Neural progenitor cell (in vitro differentiated cells): ENCODE measurements around the gene REV3L. TPM values are rescaled to one million over a fixed set of nuclear protein-coding genes. Genes with fewer than 3 reads are reported as not detected.

Experiments used
- DNase-seq: peaks from one replicate; pipeline ENCODE4 v3.0.0-alpha.2; 2016; ENCODE audit warnings: low spot score
- H2AFZ ChIP-seq: fragments of 200-600 bp; sonication (generic); replicated peaks from 2 replicates; pipeline ENCODE4 v1.6.1; 2016; ENCODE audit warnings: antibody characterized with exemption
- H3F3A ChIP-seq: fragments of 200-600 bp; sonication (generic); 2 replicates; pipeline ENCODE4 v1.6.1; 2016; ENCODE audit warnings: antibody characterized with exemption, low read depth
- H3K27ac ChIP-seq: fragments of 200-600 bp; sonication (generic); 2 replicates; pipeline ENCODE4 v1.5.1; 2016; ENCODE audit warnings: mild to moderate bottlenecking
- H3K27me3 ChIP-seq: fragments of 200-600 bp; sonication (generic); 2 replicates; pipeline ENCODE4 v1.6.1; 2016; ENCODE audit warnings: mild to moderate bottlenecking, moderate library complexity
- H3K36me3 ChIP-seq: fragments of 200-600 bp; sonication (generic); 2 replicates; pipeline ENCODE4 v1.5.1; 2016
- H3K4me1 ChIP-seq: fragments of 200-600 bp; sonication (generic); 2 replicates; pipeline ENCODE4 v1.6.1; 2016; ENCODE audit warnings: mixed run types
- H3K4me2 ChIP-seq: fragments of 200-600 bp; sonication (generic); 2 replicates; pipeline ENCODE4 v1.6.1; 2016
- H3K4me3 ChIP-seq: fragments of 200-600 bp; sonication (generic); 2 replicates; pipeline ENCODE4 v1.5.1; 2016
- H3K79me2 ChIP-seq: fragments of 200-600 bp; sonication (generic); 2 replicates; pipeline ENCODE4 v1.6.1; 2016; ENCODE audit warnings: low read depth
- H3K9ac ChIP-seq: fragments of 200-600 bp; sonication (generic); 2 replicates; pipeline ENCODE4 v1.6.1; 2016
- H3K9me3 ChIP-seq: fragments of 200-600 bp; sonication (generic); 2 replicates; pipeline ENCODE4 v1.5.1; 2016; ENCODE audit warnings: low read depth
- H4K20me1 ChIP-seq: fragments of 200-600 bp; sonication (generic); 2 replicates; pipeline ENCODE4 v1.6.1; 2016; ENCODE audit warnings: low read depth
- H3K27ac Mint-ChIP-seq: 3 replicates; pipeline ENCODE4 v1.8.0; 2021; ENCODE audit warnings: mixed read lengths
- H3K27me3 Mint-ChIP-seq: 2 replicates; pipeline ENCODE4 v1.8.0; 2022; ENCODE audit warnings: low read depth, mild to moderate bottlenecking, inconsistent platforms, moderate library complexity, mixed read lengths; ENCODE audit not compliant: insufficient read depth
- H3K36me3 Mint-ChIP-seq: 3 replicates; pipeline ENCODE4 v1.8.0; 2021; ENCODE audit warnings: mixed read lengths
- H3K4me1 Mint-ChIP-seq: 3 replicates; pipeline ENCODE4 v1.8.0; 2021; ENCODE audit warnings: mixed read lengths
- H3K4me3 Mint-ChIP-seq: 3 replicates; pipeline ENCODE4 v1.8.0; 2021; ENCODE audit warnings: mild to moderate bottlenecking, moderate library complexity, mixed read lengths
- H3K9me3 Mint-ChIP-seq: 3 replicates; pipeline ENCODE4 v1.8.0; 2020; ENCODE audit warnings: mixed read lengths
- EZH2 ChIP-seq: fragments of 200-600 bp; sonication (generic); IDR thresholded peaks from 2 replicates; pipeline ENCODE4 v1.6.1; 2017; ENCODE audit warnings: antibody characterized with exemption, mild to moderate bottlenecking, moderate library complexity
- EZH2phosphoT487 ChIP-seq: fragments of 200-600 bp; sonication (generic); IDR thresholded peaks from 2 replicates; pipeline ENCODE4 v1.6.1; 2017; ENCODE audit warnings: antibody characterized with exemption
- total RNA-seq: library from RNA; depleted of rRNA; stranded (reverse); fragments of >200 nt; gene quantifications from 2 replicates; pipeline ENCODE4 v1.2.3, GENCODE V29; 2015; ENCODE audit warnings: low replicate concordance
- TF ChIP-seq, protein P1 (sequence below): fragments of 200-600 bp; sonication (generic); IDR thresholded peaks from 2 replicates; pipeline ENCODE4 v1.5.1; 2017; ENCODE audit warnings: antibody characterized with exemption, mild to moderate bottlenecking

The REV3L gene
- total RNA-seq, 1 donor from 2014 or later: 23.5 TPM

DNA sequence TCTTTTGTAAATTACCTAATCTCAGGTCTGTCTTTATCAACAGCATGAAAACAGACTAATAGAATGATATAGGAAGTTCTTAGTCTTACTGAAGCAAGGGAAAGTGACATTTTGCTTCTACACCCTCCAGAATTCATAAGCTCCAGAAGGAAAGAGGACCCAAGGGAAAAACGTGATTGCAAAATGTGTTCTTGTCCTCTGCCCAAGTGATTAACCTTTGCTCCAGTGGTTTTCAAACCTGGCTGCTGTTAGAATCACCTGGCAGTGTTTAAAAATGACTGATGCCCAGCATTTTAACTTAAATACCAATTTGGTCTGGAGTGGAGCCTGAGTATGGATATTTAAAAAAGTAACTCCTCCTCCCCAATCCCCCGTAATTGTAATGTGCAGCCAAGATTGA, 204.3 kb downstream of the REV3L start:
- Histone ChIP-seq H3K4me2 (no peak overlapping the region), H3K36me3 (peaks cover 13% of the 10 kb centered on the region), H4K20me1 (no peaks in the 10 kb centered on the region), H3K79me2 (no peaks in the 10 kb centered on the region), H3F3A (no peaks in the 10 kb centered on the region), H3K9ac (no peak overlapping the region), H3K4me1 (no peaks in the 10 kb centered on the region), H3K27ac (no peak overlapping the region), H3K4me3 (no peak overlapping the region), H3K9me3 (no peaks in the 10 kb centered on the region), H2AFZ (no peak overlapping the region), H3K27me3 (no peaks in the 10 kb centered on the region)
- Mint-ChIP-seq H3K27me3 (no peaks in the 10 kb centered on the region), H3K27ac (no peak overlapping the region), H3K4me1 (no peaks in the 10 kb centered on the region), H3K36me3 (peaks cover 81% of the 10 kb centered on the region), H3K9me3 (peaks cover 26% of the 10 kb centered on the region), H3K4me3 (no peak overlapping the region)
- TF ChIP-seq EZH2phosphoT487 (no peak), EZH2 (no peak)
- TF ChIP-seq, protein P1, sequence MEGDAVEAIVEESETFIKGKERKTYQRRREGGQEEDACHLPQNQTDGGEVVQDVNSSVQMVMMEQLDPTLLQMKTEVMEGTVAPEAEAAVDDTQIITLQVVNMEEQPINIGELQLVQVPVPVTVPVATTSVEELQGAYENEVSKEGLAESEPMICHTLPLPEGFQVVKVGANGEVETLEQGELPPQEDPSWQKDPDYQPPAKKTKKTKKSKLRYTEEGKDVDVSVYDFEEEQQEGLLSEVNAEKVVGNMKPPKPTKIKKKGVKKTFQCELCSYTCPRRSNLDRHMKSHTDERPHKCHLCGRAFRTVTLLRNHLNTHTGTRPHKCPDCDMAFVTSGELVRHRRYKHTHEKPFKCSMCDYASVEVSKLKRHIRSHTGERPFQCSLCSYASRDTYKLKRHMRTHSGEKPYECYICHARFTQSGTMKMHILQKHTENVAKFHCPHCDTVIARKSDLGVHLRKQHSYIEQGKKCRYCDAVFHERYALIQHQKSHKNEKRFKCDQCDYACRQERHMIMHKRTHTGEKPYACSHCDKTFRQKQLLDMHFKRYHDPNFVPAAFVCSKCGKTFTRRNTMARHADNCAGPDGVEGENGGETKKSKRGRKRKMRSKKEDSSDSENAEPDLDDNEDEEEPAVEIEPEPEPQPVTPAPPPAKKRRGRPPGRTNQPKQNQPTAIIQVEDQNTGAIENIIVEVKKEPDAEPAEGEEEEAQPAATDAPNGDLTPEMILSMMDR: no peak
- no peak for DNase-seq

DNA sequence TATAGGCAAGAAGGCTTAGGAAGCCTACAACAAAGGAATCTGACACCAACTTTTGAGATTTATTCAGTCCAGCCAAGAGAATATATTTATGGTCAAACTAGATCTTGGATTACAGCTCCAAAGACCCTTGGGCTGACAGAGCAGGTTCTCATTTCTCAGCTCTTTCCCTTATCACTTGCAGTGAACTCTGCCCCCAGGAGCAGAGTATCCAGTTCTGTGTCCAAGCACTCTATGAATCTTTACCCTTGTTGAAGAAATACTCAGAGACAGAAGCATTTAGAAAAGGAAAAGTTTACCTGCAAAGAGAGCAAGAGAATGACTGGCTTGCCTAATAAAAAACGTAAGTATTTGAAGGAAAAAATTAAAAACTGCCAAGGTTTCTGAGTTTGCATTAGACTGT, 205.2 kb downstream of the REV3L start:
- Mint-ChIP-seq H3K36me3 (peaks cover 83% of the 10 kb centered on the region), H3K27ac (no peak overlapping the region), H3K27me3 (no peaks in the 10 kb centered on the region), H3K4me1 (no peaks in the 10 kb centered on the region), H3K4me3 (no peak overlapping the region), H3K9me3 (peaks cover 34% of the 10 kb centered on the region)
- Histone ChIP-seq H3K27me3 (no peaks in the 10 kb centered on the region), H3K9me3 (no peaks in the 10 kb centered on the region), H3K36me3 (peaks cover 13% of the 10 kb centered on the region), H3K4me2 (no peak overlapping the region), H3K4me3 (no peak overlapping the region), H2AFZ (no peak overlapping the region), H3K27ac (no peak overlapping the region), H3K9ac (no peak overlapping the region), H3F3A (no peaks in the 10 kb centered on the region), H4K20me1 (no peaks in the 10 kb centered on the region), H3K4me1 (no peaks in the 10 kb centered on the region), H3K79me2 (no peaks in the 10 kb centered on the region)
- no peak for DNase-seq
- no peak for TF ChIP-seq EZH2phosphoT487
- TF ChIP-seq EZH2: no peak
- TF ChIP-seq, protein P1: no peak

DNA sequence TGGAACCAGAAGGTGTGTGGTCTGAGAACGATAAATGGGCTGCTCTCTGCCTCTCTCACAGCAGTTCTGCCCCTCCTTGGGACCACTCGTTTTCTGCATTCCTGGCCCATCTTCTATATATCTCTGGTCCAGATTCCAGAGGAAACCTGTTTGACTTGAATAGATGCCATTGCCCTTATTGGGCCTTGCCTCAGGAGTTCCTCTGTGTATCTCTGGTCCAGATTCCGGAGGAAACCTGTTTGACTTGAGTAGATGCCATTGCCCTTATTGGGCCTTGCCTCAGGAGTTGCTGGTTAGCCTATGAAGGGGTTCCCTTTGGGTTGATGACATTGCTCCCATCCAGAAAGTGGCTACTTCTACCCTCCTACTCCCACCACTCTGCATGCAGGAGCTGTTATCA, 206.3 kb downstream of the REV3L start:
- peaks cover 73% of the 10 kb centered on the region for H3K36me3 Mint-ChIP-seq
- no peaks in the 10 kb centered on the region for H3K27me3 ChIP-seq
- H3K4me1 ChIP-seq: no peaks in the 10 kb centered on the region
- H3K9me3 Mint-ChIP-seq: peaks cover 31% of the 10 kb centered on the region
- H3K36me3 ChIP-seq: peaks cover 13% of the 10 kb centered on the region
- no peak for DNase-seq
- H4K20me1 ChIP-seq: no peaks in the 10 kb centered on the region
- no peak overlapping the region for H3K9ac ChIP-seq
- TF ChIP-seq EZH2phosphoT487 (no peak), EZH2 (no peak)
- no peaks in the 10 kb centered on the region for H3K4me1 Mint-ChIP-seq
- H3K4me3 ChIP-seq: no peak overlapping the region
- H3K4me2 ChIP-seq: no peak overlapping the region
- no peaks in the 10 kb centered on the region for H3K9me3 ChIP-seq
- H3F3A ChIP-seq: no peaks in the 10 kb centered on the region
- no peaks in the 10 kb centered on the region for H3K27me3 Mint-ChIP-seq
- no peak overlapping the region for H3K27ac ChIP-seq
- H2AFZ ChIP-seq: no peak overlapping the region
- no peak overlapping the region for H3K27ac Mint-ChIP-seq
- no peak overlapping the region for H3K4me3 Mint-ChIP-seq
- no peaks in the 10 kb centered on the region for H3K79me2 ChIP-seq

DNA sequence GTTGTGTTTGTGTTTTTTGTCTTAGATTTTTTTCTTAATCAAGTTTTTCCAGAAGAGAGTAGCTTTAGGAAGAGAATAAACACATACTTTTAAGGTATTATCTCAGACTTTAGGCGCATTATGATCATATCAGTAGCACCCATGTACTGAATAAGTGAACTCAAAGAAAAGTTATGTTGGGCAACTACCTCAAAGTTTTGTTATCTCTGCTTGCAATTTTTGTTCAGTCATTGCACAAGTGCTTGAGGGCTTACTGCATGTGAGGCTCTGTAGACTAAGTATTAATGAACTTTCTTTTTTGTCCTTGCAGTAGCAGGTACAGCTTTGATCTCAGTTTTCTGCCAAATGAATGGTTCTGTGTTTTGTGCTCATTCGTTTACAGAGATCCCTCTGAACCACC, 206.7 kb downstream of the REV3L start:
- Histone ChIP-seq H3K79me2 (no peaks in the 10 kb centered on the region), H3K36me3 (peaks cover 13% of the 10 kb centered on the region), H3K27ac (no peak overlapping the region), H2AFZ (no peak overlapping the region), H3K4me1 (no peaks in the 10 kb centered on the region), H3K4me2 (no peak overlapping the region), H3F3A (no peaks in the 10 kb centered on the region), H3K27me3 (no peaks in the 10 kb centered on the region), H3K9me3 (no peaks in the 10 kb centered on the region), H4K20me1 (no peaks in the 10 kb centered on the region), H3K9ac (no peak overlapping the region), H3K4me3 (no peak overlapping the region)
- peaks cover 31% of the 10 kb centered on the region for H3K9me3 Mint-ChIP-seq
- H3K36me3 Mint-ChIP-seq: peaks cover 72% of the 10 kb centered on the region
- H3K27me3 Mint-ChIP-seq: no peaks in the 10 kb centered on the region
- no peak overlapping the region for H3K27ac Mint-ChIP-seq
- H3K4me1 Mint-ChIP-seq: no peaks in the 10 kb centered on the region
- TF ChIP-seq, protein P1: no peak
- TF ChIP-seq EZH2phosphoT487: no peak
- TF ChIP-seq EZH2: no peak
- no peak for DNase-seq
- H3K4me3 Mint-ChIP-seq: no peak overlapping the region
